HT1080 (cell line): ENCODE data around the gene ZNF688. TPM values are rescaled to one million over a fixed set of nuclear protein-coding genes. Genes with fewer than 3 reads are reported as not detected.
"Not testable (repeated sequence)": the region's sequence is repeated elsewhere in the genome, so short reads cannot be mapped to it uniquely, and the experiment has no call there.

Experiments
- DNase-seq: peaks from one replicate; pipeline ENCODE4 v3.0.0-alpha.2; 2015; ENCODE audit warnings: low read depth
- total RNA-seq: library from RNA; depleted of rRNA; stranded (reverse); fragments of >200 nt; shearing (Covaris generic); gene quantifications from 2 replicates; pipeline ENCODE4 v1.2.3, GENCODE V29; 2014

ZNF688 gene
- total RNA-seq, 1 experiment from 2014 or later, result 7.2 TPM

DNA sequence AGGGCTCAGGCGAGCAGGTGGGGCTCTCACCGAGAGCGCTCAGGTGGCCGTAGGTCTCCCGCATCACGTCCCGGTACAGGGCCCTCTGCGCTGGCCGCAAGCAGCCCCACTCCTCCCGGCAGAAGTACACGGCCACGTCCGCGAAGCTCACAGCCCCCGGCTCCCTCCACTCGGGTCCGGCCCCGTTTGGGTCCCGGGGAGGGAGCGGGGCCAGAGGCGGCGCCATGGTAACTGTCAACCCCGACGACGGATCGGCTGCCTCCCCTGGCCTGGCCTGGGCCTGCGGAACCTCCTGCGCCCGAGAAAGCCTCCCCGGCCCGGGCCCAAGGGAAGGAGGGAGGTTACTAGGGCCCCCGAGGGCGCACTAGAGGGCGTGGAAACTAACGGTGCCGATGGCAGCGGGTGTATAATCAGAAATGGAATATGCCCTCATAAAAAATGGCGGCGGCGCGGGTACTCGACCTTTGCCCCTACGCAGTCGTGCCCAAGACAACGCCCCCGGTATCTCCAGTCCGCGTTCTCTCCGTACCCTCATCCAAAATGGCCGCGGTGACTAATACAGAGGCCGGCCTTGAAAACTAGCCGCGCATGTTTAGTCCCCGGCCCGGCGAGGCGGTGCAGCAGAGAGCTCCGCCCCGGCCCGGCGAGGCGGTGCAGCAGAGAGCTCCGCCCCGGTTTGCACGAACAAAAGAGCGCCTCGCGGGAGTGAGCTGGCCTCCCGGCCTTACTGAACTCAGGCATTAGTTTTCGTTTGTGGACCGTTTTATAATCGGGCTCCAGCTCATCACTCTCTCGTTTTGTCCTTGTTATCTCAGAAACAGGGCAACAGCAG lies 13.3 kb downstream of the ZNF688 start, which contains the start of gene ZNF764:
Gene ZNF764 (minus strand): TSS at position 418 of the 832 bp plus-strand sequence. CDS start 192 bp downstream, at position 226.
- DNase-seq, result peak; percentile 98

DNA sequence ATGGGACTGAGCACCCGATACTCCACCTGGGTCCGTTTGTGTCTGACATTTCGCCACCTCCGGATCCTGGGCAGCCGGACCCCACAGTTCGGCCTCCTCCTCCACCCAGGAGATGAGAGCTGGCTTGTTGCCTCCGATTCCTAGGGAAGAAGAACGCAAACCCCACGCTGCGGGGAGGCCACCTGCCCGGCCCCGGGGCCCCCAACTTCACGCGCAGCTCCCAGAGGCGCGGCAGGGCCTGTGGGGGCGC lies 13.9 kb downstream of the ZNF688 start:
- no peak for DNase-seq

DNA sequence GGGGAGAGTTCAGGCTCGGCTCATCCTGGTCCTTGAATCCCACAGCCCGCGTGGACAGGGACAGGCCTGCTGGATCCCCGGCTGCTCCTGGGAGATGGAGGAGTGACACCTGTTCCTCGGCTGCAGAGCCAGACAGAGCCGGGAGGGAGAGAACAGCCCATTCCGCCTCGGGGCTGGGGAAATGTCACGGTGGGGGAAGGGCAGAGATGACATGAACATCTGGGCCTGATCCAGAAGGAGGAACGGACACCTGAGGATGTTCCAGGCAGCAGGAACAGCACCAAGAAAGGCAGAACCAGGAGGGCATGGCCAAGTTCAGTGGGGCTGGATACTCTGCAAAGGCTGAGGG lies 15.4 kb downstream of the ZNF688 start:
- DNase-seq, result no peak

DNA sequence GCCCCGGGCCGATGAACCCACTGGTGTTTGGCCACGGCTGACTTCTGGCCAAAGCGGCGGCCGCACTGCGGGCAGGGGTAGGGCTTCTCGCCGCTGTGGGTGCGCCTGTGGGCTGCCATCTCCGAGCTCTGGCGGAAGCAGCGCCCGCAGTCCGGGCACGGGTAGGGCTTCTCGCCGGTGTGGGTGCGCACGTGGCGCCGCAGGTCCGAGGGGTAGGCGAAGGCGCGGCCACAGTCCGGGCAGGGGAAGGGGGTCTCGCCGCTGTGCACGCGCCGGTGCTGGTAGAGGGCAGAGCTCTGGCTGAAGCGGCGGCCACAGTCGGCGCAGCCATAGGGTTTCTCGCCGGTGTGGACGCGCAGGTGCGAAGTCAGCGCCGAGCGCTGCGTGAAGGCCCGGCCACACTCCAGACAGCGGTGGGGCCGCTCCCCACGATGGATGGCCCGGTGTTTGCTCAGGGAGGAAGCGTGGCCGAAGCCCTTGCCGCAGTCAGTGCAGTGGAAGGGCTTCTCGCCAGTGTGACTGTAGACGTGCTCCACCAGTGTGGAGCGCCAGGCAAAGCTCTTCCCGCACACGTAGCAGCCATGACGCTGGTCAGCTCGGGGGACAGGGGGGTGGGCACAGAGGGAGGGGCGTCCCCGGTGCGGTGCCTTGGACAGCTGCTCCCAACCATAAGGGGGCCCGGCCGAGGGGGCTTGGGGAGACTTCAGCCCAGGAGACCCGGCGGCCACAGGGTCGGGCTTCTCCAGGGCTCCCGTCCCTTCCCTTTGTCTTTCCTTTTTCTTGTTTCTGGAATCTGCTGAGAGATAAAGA lies 16.0 kb downstream of the ZNF688 start:
- DNase-seq, result no peak

DNA sequence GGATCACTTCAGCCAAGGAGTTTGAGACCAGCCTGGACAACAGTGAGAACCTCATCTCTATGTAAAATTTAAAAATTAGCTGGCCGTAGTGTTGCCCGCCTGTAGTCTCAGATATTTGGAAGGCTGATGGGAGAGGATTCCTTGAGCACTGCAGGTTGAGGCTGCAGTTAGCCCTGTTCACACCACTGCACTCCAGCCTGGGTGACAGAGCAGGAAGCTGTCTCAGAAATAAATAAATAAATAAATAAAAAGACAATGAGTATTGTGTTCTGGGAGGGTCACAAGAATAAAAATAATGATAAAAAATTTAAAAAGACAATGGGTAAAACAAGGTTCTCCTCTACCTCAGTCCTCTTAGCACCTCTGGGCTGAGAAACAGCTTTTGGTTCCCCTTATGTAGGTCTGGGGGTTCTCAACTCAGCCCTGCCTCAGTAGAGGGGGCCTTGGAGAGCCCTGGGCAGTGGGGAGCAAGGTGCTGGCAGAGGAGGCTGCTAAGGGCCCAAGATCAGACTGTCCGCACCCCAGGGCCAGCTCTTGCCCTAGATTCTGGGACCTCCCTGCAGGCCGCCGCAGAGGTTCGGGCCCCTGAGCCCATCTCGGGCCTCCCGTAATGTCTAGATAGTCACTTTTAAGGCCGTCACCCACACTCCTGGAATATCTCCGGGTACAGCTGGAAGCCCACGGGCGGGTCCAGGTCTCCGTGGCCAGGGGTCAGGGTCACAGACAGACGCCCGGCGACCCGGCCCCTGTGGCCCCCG lies 16.8 kb downstream of the ZNF688 start:
- no peak for DNase-seq

DNA sequence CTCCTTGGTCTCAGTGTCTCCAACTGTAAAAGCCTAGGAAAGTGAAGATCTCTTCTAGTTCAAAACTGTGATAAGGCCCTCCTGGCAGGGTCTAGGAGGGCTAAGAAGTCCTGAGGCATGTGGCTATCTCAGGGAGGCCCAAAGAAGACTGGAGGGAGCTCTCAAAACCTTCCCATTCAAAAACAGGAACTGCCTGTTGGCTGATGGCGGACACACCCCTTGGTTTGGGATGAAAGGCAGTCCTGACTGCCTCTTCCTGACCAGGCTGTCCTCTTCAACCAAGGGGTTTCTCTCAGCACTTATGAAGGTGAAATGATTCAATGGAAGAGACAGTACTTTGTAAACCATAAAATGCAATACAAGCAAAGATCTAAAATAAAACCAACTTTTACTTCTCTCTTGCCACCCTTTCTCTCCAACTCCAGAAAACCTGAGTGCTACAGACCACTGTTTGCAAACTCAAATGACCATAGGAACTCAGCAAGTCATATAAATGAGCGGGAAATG lies 18.1 kb downstream of the ZNF688 start:
- no peak for DNase-seq

DNA sequence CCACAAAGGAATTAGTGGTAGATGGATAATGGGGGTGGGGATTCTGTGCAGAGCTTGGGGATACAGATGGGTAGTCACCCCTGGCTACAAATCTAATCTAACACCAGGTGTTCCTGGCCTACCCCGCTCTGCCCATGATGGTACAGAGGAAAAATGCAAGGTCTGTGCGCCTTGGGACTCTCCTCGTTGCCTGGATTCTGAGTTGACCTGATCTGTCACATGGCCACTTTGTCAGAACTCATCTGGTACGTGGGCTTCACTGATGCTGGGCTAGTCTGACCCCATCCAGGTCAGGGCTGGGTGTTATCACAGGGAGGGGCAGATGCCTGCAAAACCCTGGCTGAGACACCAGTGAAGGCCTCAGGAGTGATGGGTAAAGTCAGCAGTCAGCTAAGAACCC lies 18.6 kb downstream of the ZNF688 start:
- no peak for DNase-seq

DNA sequence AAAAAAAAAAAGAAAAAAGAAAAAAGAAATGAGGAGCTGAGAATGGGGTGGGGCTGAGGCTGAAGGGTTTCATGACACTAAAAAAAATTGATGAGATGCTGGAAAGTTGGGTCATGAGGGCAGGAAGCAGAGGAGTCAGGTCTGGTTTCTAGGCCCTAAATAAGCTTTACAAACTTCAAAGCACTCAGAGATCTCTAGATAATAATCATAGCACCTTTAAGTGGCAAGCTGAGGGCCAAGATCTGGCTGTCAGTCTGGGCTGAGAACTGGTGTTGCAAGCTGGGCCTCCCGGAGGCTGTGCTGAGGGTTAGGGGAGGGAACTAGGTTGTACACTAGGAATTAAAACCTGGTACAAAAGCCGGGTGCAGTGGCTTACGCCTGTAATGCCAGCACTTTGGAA lies 19.7 kb downstream of the ZNF688 start:
- DNase-seq, result no peak

DNA sequence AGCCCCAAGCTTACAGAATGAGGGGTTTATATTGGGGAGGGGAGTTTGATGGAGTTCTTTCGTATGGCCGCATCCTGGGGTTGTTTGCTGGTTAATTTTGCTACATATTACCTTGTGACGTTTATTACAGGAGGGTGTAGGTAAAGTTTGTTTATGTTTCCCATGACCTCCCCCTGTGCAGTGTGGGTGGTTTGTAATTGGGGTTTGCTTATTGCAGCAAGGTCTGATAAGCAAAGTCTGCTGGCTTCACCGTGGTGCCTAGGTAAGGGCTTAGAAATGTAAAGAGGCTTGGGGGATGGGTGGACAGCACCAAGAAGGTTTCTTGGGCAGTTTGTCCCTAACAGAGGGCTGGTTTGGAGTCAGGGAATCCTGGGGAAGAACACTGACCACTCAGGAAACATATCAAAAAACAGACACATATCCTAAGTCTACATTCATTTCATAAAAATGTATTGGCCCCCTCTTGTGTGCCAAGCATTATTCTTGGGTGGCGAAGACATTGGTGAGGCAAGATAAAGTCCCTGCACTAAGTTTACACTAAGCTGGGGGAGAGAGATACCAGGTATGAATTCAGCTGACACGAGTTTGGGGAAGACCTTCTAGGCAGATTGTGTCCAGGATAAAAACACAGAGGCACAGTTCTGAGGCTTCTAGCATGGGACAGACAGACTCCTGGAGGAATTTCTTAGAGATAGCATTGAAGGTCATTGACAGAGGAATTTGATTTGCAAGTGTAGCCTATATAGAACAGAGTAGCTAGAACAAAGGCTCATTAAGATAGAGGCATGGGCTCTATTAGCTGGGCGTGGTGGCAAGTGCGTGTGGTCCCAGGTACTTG lies 22.9 kb downstream of the ZNF688 start:
- DNase-seq, result no peak

DNA sequence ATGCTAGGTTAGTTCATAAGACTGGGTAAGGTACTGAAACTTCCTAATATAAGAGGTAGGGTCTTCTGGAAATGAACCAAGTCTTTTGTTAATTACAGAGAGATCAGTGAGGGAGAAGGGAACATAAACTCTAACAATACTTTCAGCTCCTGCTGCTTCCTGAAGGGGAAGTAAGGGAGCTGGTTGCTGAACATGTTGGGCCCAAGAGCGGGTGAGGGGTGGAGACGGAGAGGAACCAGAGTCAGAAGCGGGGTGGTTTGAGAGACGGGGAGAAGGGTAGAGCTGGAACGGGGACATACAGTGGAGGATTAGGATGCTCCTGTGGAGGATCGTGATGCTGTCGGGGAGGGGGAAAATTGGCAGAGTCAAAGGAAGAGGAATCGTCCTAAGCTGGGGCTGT lies 25.4 kb downstream of the ZNF688 start:
- DNase-seq, result no peak

DNA sequence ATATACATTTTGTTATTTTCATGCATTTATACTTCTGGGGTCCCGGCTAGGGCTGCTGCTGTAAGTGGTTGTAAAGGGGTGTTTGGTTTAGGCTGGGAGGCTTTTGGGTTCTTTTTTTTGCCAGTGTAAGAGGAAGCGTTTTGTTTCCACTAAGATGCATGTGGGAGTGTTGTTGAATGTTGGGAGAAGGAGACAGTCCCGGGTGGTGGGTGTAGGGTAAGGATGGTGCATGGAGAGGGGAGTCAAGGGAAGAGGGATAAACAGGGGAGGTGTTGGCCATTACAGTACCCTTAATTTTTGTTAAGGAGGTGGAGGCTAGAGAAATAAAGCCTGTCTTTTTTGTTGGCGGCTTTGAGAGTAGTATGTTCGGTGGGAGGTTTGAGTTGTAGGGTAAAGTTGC lies 28.4 kb downstream of the ZNF688 start:
- DNase-seq, result no peak

DNA sequence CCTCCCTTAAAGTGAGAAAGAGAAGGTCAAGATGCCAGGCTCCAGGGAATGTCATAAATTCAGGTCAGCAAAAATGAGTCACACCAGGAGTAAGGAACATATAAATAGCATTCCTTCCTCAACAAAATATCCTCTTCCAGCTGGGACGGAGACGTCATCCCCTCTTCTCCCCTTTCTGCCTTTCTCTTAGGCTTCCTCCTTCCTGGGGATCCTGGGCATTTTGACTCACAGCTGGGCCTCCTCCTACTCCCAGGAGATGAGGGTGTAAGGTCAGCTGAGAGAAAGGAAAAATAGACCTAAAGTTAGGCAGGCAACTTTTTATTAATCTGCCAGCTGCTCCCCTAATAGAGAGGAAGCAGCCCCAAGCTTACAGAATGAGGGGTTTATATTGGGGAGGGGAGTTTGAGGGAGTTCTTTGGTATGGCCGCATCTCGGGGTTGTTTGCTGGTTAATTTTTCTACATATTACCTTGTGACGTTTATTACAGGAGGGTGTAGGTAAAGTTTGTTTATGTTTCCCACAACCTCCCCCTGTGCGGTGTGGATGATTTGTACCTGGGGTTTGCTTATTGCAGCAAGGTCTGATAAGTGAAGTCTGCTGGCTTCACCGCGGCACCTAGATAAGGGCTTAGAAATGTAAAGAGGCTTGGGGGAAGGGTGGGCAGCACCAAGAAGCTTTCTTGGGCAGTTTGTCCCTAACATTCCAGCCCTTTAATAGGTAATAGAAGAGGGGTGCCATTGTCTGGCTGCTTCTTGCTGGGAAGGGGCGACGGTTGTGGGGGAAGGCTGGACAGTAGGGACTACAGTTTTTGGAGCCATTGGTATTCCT lies 29.8 kb downstream of the ZNF688 start:
- DNase-seq, result peak; percentile 68

DNA sequence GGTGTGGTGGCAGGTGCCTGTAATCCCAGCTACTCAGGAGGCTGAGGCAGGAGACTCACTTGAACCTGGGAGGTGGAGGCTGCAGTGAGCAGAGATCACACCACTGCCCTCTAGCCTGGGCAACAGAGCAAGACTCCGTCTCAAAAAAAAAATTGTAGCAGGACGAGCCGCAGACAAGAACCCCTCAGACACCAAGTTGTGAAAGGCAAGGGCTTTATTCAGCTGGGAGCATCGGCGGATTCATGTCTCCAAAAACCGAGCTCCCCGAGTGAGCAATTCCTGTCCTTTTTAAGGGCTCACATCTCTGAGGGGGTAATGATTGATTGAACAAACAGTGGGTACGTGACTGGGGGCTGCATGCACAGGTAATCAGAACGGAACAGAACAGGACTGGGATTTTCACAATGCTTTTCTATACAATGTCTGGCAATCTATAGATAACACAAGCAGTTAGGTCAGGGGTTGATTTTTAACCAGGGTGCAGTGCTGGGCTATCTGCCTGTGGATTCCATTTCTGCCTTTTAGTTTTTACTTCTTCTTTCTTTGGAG lies 30.5 kb downstream of the ZNF688 start:
- not testable (repeated sequence) for DNase-seq

DNA sequence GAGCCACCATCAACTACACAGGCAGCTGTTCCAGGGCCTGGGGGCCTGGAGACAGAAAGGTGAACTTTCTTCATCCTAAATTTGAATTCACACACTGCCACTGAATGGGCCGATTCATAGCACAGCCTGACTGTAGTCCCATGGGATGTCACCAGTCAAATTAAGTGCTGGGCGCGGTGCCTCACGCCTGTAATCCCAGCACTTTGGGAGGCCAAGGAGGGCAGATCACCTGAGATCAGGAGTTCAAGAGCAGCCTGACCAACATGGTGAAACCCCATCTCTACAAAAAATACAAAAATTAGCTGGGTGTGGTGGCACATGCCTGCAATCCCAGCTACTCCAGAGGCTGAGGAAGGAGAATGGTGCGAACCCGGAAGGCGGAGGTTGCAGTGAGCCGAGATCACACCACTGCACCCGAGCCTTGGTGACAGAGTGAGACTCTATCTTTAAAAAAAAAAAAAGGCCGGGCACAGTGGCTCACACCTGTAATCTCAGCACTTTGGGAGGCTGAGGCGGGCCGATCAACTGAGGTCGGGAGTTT lies 31.5 kb downstream of the ZNF688 start:
- not testable (repeated sequence) for DNase-seq

DNA sequence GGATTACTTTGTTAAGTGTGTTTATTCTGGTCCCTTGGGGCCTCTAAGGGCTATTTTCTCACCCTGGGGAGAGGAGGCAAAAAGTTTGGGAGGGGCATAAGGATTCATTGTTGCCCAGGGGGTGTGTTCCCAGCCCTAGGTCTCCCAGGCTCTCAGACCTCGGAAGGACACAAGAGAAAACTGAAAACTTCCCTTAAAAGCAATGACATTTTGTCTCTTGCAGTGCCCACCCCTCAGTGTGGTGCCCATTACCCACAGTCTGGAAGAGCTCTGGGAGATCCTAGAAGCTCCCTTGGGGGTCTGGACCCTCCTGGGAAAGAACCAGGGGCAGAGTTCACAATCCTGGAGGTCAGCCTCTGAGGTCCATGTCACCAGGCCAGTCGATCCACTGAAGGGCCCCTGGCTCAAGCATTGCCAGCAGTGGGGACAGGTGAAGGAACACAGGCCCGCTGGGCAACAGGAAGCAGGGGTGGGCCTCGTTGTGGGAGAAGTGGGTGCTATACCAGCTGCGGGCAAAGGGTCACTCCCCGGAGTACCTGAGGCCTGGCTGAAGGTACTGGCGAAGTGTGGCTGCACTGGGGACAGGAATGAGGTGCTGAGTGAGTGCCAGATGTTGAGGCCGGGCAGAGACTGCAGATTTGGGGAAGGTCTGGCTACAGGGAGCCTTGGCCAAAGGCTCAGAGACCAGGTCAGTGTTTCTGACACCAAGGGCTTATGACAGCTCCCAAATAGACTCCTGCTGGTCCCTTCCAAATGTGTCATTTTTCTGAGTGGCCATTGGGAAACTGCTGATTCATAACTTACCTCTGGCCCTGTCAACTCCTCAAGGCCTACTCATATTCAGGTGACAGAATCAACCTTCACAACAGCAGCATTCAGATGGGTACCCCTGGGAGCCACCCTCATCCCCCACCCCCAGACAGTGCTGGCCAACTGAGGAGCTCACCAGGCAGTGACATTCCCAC lies 32.2 kb downstream of the ZNF688 start:
- DNase-seq, result no peak

DNA sequence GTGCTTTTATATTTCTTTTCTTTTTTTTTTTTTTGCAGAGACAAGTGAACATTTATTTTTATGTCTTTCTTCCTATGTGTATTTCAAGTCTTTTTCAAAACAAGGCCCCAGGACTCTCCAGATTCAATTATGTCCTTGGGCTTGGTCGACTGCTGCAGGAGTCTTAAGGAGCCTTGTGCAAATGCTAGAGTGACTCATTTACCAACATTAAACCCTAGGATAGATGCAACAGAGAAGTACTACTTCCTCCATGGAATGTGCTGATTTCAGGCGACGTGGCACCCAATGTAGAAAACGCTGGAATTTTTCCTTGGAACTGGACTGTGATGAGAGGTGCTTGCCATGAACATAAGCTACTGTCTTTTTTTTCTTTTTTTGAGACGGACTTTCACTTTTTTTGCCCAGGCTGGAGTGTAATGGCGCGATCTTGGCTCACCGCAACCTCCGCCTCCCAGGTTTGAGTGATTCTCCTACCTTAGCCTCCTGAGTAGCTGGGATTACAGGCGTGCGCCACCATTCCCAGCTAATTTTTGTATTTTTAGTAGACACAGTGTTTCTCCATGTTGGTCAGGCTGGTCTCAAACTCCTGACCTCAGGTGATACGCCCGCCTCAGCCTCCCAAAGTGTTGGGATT lies 35.0 kb downstream of the ZNF688 start:
- not testable (repeated sequence) for DNase-seq

DNA sequence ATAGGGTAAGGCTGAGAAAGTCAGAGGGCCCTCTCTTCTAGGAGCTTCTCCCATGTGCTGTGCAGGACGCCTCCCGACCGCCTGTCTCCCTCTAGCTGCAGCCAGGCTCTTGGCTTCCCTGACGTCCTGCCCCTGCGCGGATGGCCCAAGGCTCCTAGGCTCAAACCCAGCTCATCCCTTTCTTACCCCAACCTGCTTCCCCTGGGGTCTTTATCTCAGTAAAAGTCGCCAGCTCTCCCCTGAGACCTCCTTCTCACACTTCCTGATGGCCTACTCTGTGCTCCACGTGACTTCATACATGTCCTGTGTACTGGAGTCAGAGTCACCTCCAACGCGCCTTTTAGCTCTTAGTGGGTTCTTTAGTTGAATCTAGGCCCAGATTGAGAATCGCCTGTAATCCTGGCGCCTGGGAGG lies 35.7 kb downstream of the ZNF688 start:
- DNase-seq, result peak; percentile 22
